ENCODE results near the gene HGS.

DNA sequence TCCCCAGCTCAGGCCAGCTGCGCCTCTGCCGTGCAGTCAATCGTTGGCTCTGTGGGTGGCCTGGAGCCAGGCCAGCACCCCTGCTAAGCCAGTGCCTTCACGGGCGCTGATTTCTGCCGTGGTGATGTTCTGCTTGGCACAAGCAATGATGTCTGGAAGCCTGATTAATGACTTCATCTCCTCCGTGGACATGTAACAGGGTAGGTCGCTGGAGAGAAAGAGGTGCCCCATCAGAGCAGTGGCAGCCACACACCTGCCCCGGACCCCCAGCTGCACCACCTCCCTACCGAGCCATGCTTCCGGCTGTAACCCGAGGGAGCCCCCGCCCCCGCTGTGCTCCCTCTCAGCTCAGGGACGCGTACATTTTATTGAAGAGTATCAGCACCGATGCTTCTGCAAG lies 2.1 kb upstream of the HGS start:
- no peak for TF ChIP-seq CTCF (IDR thresholded peaks at IDR 0.05)
- no peak for TF ChIP-seq POLR2A (IDR thresholded peaks at IDR 0.05)

All from thyroid gland (tissue), 4 donors.